K562 (cell line): ENCODE measurements around the gene LMCD1. TPM values are rescaled to one million over a fixed set of nuclear protein-coding genes. Genes with fewer than 3 reads are reported as not detected.

Experiments
- ATAC-seq: fragments of 200-7000 bp; cut with Tn5 transposase; 3 replicates; pipeline ENCODE4 v1.9.1; 2020; ENCODE audit warnings: moderate library complexity
- BruUV-seq: library from RNA; stranded (reverse); fragments of 400-500 nt; replicated peaks from 2 replicates; lab custom pipeline; 2021; lab: Mats Ljungman, UMichigan
- CTCF ChIA-PET: fragments of 300-600 bp; formaldehyde crosslinking; extraction: SDS; loops from one replicate; lab custom pipeline; 2021; ENCODE audit warnings: low intra/inter-chr PET ratio; lab: Yijun Ruan, JAX
- POLR2A ChIA-PET: fragments of 300-600, 350-650 bp; sonication (Branson Sonifier 250); formaldehyde crosslinking; extraction: SDS; loops from one replicate; lab custom pipeline; 2021; ENCODE audit warnings: antibody characterized with exemption, inconsistent platforms; lab: Yijun Ruan, JAX
- DNase-seq, 4 experiments: peaks; one replicate each; pipeline versions ENCODE4 v3.0.0 to v3.0.0-alpha.2; 2011 to 2018; ENCODE audit warnings: low spot score in 3 of 4, mixed read lengths in 3 of 4; ENCODE audit errors: extremely low read depth in 1 of 4
- FAIRE-seq: peaks from 2 replicates; lab custom pipeline; 2011; peaks lifted over from hg19 to GRCh38; lab: Jason Lieb, UNC
- H2AFZ ChIP-seq: 2 replicates; pipeline ENCODE4 v1.6.0; 2011; ENCODE audit warnings: low read depth, low read length, control low read depth, inconsistent platforms
- H3K27ac ChIP-seq: fragments of 200-600 bp; 3 replicates; pipeline ENCODE4 v1.8.0; 2011; ENCODE audit warnings: low read depth, mild to moderate bottlenecking, control low read depth, inconsistent platforms, low read length, moderate library complexity, mixed read lengths; ENCODE audit errors: extremely low read depth
- H3K27me3 ChIP-seq, 2 experiments: fragments of 300-600 bp in 1 of 2; 2 replicates in 1 of 2; 3 replicates in 1 of 2; pipeline versions ENCODE4 v1.6.0 to v1.8.0; 2011; ENCODE audit warnings: inconsistent platforms in 2 of 2, low read length in 2 of 2, mild to moderate bottlenecking in 1 of 2, mixed read lengths in 1 of 2, moderate library complexity in 1 of 2; ENCODE audit not compliant: control insufficient read depth in 2 of 2, insufficient read depth in 2 of 2
- H3K36me3 ChIP-seq: fragments of 300-600 bp; 3 replicates; pipeline ENCODE4 v1.8.0; 2011; ENCODE audit warnings: mild to moderate bottlenecking, low read length, inconsistent platforms; ENCODE audit not compliant: control insufficient read depth, insufficient read depth
- H3K4me1 ChIP-seq, 2 experiments: fragments of 200-600 bp in 1 of 2; replicated peaks in 1 of 2; 2 replicates in 1 of 2; 3 replicates in 1 of 2; pipeline versions ENCODE4 v1.5.1 to v1.8.0; 2011; ENCODE audit warnings: inconsistent platforms in 2 of 2, low read length in 2 of 2, mild to moderate bottlenecking in 1 of 2, mixed read lengths in 1 of 2, moderate library complexity in 1 of 2; ENCODE audit not compliant: control insufficient read depth in 2 of 2, insufficient read depth in 2 of 2
- H3K4me2 ChIP-seq: 2 replicates; pipeline ENCODE4 v1.6.1; 2011; ENCODE audit warnings: low read length, control low read depth, inconsistent platforms, mixed read lengths; ENCODE audit not compliant: insufficient read depth
- H3K4me3 ChIP-seq: fragments of 200-600 bp; sonication (generic), shearing (Covaris generic); 2 replicates; pipeline ENCODE4 v1.5.1; 2016; ENCODE audit warnings: control low read depth, inconsistent platforms
- H3K79me2 ChIP-seq: fragments of 200-600 bp; 3 replicates; pipeline ENCODE4 v1.8.0; 2011; ENCODE audit warnings: low read length, inconsistent platforms; ENCODE audit not compliant: control insufficient read depth, insufficient read depth
- H3K9ac ChIP-seq, 2 experiments: 2 replicates each; pipeline versions ENCODE4 v1.6.0 to v1.6.1; 2011; ENCODE audit warnings: low read depth in 2 of 2, low read length in 2 of 2, control low read depth in 1 of 2, inconsistent platforms in 1 of 2, mild to moderate bottlenecking in 1 of 2, mixed read lengths in 1 of 2; ENCODE audit not compliant: insufficient read depth in 1 of 2
- H3K9me1 ChIP-seq: one replicate; pipeline ENCODE4 v1.6.0; 2011; ENCODE audit warnings: inconsistent platforms, mild to moderate bottlenecking, low read length, moderate library complexity; ENCODE audit not compliant: control insufficient read depth, insufficient read depth
- H3K9me3 ChIP-seq: replicated peaks from 2 replicates; pipeline ENCODE4 v1.5.1; 2011; ENCODE audit warnings: low read depth, low read length, inconsistent platforms; ENCODE audit not compliant: control insufficient read depth, insufficient read depth
- H4K20me1 ChIP-seq: replicated peaks from 2 replicates; pipeline ENCODE4 v1.6.1; 2011; ENCODE audit warnings: low read length, inconsistent platforms, mixed read lengths; ENCODE audit not compliant: control insufficient read depth, insufficient read depth
- CTBP1 ChIP-seq: fragments of 450-650 bp; IDR thresholded peaks from 2 replicates; pipeline ENCODE4 v1.6.1; 2016; ENCODE audit warnings: borderline replicate concordance
- HMG20A ChIP-seq: fragments of 450-650 bp; formaldehyde crosslinking; conservative IDR thresholded peaks from 2 replicates; pipeline ENCODE4 v1.4.0; 2020; ENCODE audit warnings: mild to moderate bottlenecking, mixed read lengths
- HNRNPLL ChIP-seq: fragments of 200-400 bp; formaldehyde crosslinking; IDR thresholded peaks from 2 replicates; pipeline ENCODE4 v1.6.1; 2017; ENCODE audit warnings: low read length, low read depth, mild to moderate bottlenecking; ENCODE audit not compliant: poor library complexity, severe bottlenecking
- IFI16 ChIP-seq: fragments of 250-450 bp; sonication (Bioruptor Pico); IDR thresholded peaks from 2 replicates; pipeline ENCODE4 v2.1.2; 2022; ENCODE audit warnings: mild to moderate bottlenecking, inconsistent platforms
- MEF2A ChIP-seq: IDR thresholded peaks from 2 replicates; pipeline ENCODE4 v1.6.1; 2011; ENCODE audit warnings: low read depth, mild to moderate bottlenecking, low read length, moderate library complexity; ENCODE audit not compliant: control insufficient read depth
- MTF1 ChIP-seq: fragments of 250-450 bp; sonication (Bioruptor Pico); IDR thresholded peaks from 2 replicates; pipeline ENCODE4 v1.9.0; 2021; ENCODE audit warnings: moderate library complexity, mild to moderate bottlenecking, inconsistent platforms, borderline replicate concordance
- WGBS: fragments of 100-300 bp; shearing (Covaris generic); methylation state at CpG from one replicate; pipeline ENCODE4 v1.1.6; 2016; ENCODE audit warnings: low coverage, mixed read lengths; ENCODE audit not compliant: insufficient coverage; ENCODE audit errors: missing lambda C conversion rate; 5-methylcytosine and 5-hydroxymethylcytosine counted together
- in situ Hi-C: fragments of 300-500 bp; cut with MboI; formaldehyde crosslinking; loops from 4 replicates; pipeline ENCODE4 v1.15.0; 2018; ENCODE audit warnings: inconsistent platforms, mixed read lengths
- intact Hi-C: fragments of 100-400 bp; cut with micrococcal nuclease; formaldehyde crosslinking; loops from 2 replicates; pipeline ENCODE4 v1.14.2; 2022
- polyA plus RNA-seq, 8 experiments: library from polyadenylated mRNA; depleted of rRNA in 4 of 8; stranded (reverse) in 5 of 8; unstranded in 3 of 8; fragments of >200 nt; fragmentation: Nextera tagmentation in 2 of 8; fragmentation: Illumina TruSeq in 1 of 8; extraction: Ambion mirVana in 2 of 8; extraction: Trizol in 1 of 8; gene quantifications; 2 replicates each; pipeline versions ENCODE4 v1.2.1 to v1.2.3, GENCODE V29; 2011 to 2014; ENCODE audit warnings: inconsistent platforms in 1 of 8, missing spikeins in 1 of 8
- total RNA-seq, 7 experiments: library from RNA; depleted of rRNA in 6 of 7; stranded (reverse); fragments of >200 nt in 6 of 7; fragmentation: Illumina TruSeq in 2 of 7; extraction: Trizol in 2 of 7; gene quantifications; 2 replicates each; pipeline versions ENCODE4 v1.2.1 to v1.2.3, GENCODE V29; 2011 to 2021; ENCODE audit warnings: low replicate concordance in 1 of 7
- TF ChIP-seq, protein P1 (sequence below), 2 experiments: fragments of 450-650 bp in 1 of 2; IDR thresholded peaks; 2 replicates each; pipeline ENCODE4 v1.6.1; 2011 to 2017; ENCODE audit warnings: low read depth in 2 of 2, antibody characterized with exemption in 1 of 2, borderline replicate concordance in 1 of 2, low read length in 1 of 2, mild to moderate bottlenecking in 1 of 2, mixed read lengths in 1 of 2; ENCODE audit not compliant: control insufficient read depth in 1 of 2
- TF ChIP-seq, protein P2 (sequence below): fragments of 250-450 bp; sonication (Bioruptor Pico); IDR thresholded peaks from 2 replicates; pipeline ENCODE4 v1.5.0; 2020; ENCODE audit warnings: mild to moderate bottlenecking, borderline replicate concordance

The LMCD1 gene
- total and polyA plus RNA-seq, 9 of the 15 experiments (the other 6 are each of a cell fraction or from before 2014, with no cell fraction given) = 0.60 TPM; not detected in 8

DNA sequence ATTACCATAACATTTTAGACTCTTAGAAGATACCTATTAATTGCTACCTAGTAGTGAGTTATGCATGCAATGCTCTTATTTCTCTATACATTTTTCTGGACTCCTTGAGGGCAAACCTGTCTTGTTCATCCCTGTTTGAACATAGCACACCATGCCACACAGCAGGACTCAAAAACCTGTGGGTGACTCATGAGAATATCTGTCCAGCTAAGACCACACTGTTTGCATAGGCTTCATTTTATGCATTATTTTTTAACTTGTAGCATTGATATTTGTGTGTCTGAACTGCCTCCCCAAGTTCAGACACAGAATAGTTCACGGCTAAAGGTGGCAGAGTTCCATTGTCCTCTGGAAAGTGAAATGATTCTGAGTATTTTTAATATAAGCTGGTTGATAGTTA, 1.8 kb downstream of the LMCD1 start:
- no TSS peak for BruUV-seq
- ATAC-seq (no peak), FAIRE-seq (no peak), DNase-seq (no peak)
- 0 out of 5 replicates have a peak, but pooled peaks cover 0 to 5% of the 10 kb centered on the region in 2 experiments for H3K27me3 ChIP-seq
- H2AFZ ChIP-seq = no peak overlapping the region
- no peak overlapping the region for H3K9ac ChIP-seq
- intact Hi-C loops = no loop called here
- POLR2A ChIA-PET = interaction anchor here (0.5 to 1.4 kb wide), 2 partner anchors 9 to 79 kb away, joined by 3 read pairs; no protein-coding TSS in a partner anchor
- H3K27ac ChIP-seq = no peak overlapping the region
- no peak overlapping the region for H3K4me3 ChIP-seq
- H3K9me1 ChIP-seq = no peaks in the 10 kb centered on the region
- no peaks in the 10 kb centered on the region for H4K20me1 ChIP-seq
- H3K4me2 ChIP-seq = no peak overlapping the region
- in situ Hi-C loops = no loop called here
- no peaks in the 10 kb centered on the region for H3K36me3 ChIP-seq
- no peaks in the 10 kb centered on the region for H3K79me2 ChIP-seq
- no peak for TF ChIP-seq MTF1
- no peak for TF ChIP-seq IFI16
- no peak for TF ChIP-seq MEF2A
- no peaks in the 10 kb centered on the region for H3K9me3 ChIP-seq
- CTCF ChIA-PET = no interaction called here
- 0% methylated on average over 1 of the region's 1 CpG for WGBS
- peaks cover 0 to 7% of the 10 kb centered on the region in 2 experiments; a peak in 2 of 5 replicates for H3K4me1 ChIP-seq

DNA sequence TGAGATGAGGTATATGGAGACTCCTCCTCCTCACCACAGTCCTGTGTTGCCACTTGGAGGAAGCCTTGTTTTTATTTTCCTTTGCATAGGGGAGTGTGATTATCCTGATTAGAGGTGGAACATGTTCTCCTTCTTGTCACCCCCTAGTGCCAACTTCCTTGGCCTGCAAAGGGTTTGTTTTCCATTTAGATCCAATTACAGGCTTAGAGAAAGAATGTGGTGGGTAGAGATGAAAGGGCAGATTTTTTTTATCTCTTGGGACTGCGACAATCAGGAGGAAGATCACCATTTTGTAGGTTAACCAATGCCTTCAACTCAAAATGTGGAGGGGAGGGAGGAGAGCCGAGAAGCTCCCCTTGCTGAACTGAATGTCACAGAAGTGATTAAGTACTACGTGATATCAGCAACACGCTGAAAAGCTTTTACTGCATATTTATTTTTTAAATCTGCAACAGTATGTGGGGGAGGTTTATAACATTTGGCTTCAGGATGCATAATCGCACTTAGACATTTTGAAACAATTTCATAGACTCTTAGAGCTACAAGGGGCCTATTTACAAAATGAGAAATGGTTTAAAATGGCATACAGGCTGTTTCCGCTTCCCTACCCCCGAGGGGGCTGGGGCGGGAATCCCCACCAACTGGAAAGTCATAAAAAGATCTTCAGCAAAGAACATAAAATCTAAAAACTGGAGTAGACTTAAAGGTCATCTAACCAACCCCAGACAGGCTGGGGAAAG, 2.4 kb downstream of the LMCD1 start:
- CTCF ChIA-PET = no interaction called here
- in situ Hi-C loops (no loop called here), intact Hi-C loops (no loop called here)
- no peak overlapping the region for H3K27ac ChIP-seq
- H3K27me3 ChIP-seq = 0 out of 5 replicates have a peak, but pooled peaks cover 0 to 5% of the 10 kb centered on the region in 2 experiments
- no peak overlapping the region for H3K4me2 ChIP-seq
- TF ChIP-seq HMG20A (no peak), HNRNPLL (no peak), CTBP1 (no peak)
- TF ChIP-seq, protein P1, sequence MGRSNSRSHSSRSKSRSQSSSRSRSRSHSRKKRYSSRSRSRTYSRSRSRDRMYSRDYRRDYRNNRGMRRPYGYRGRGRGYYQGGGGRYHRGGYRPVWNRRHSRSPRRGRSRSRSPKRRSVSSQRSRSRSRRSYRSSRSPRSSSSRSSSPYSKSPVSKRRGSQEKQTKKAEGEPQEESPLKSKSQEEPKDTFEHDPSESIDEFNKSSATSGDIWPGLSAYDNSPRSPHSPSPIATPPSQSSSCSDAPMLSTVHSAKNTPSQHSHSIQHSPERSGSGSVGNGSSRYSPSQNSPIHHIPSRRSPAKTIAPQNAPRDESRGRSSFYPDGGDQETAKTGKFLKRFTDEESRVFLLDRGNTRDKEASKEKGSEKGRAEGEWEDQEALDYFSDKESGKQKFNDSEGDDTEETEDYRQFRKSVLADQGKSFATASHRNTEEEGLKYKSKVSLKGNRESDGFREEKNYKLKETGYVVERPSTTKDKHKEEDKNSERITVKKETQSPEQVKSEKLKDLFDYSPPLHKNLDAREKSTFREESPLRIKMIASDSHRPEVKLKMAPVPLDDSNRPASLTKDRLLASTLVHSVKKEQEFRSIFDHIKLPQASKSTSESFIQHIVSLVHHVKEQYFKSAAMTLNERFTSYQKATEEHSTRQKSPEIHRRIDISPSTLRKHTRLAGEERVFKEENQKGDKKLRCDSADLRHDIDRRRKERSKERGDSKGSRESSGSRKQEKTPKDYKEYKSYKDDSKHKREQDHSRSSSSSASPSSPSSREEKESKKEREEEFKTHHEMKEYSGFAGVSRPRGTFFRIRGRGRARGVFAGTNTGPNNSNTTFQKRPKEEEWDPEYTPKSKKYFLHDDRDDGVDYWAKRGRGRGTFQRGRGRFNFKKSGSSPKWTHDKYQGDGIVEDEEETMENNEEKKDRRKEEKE (IDR thresholded peaks at IDR 0.05; ENCODE audit: borderline replicate concordance in 1 of 2, control insufficient read depth in 1 of 2, low read depth in 2 of 2, low read length in 1 of 2) = no peak
- TF ChIP-seq, protein P2, sequence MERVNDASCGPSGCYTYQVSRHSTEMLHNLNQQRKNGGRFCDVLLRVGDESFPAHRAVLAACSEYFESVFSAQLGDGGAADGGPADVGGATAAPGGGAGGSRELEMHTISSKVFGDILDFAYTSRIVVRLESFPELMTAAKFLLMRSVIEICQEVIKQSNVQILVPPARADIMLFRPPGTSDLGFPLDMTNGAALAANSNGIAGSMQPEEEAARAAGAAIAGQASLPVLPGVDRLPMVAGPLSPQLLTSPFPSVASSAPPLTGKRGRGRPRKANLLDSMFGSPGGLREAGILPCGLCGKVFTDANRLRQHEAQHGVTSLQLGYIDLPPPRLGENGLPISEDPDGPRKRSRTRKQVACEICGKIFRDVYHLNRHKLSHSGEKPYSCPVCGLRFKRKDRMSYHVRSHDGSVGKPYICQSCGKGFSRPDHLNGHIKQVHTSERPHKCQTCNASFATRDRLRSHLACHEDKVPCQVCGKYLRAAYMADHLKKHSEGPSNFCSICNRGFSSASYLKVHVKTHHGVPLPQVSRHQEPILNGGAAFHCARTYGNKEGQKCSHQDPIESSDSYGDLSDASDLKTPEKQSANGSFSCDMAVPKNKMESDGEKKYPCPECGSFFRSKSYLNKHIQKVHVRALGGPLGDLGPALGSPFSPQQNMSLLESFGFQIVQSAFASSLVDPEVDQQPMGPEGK = no peak
- DNase-seq (no peak), FAIRE-seq (no peak), ATAC-seq (no peak)
- no peaks in the 10 kb centered on the region for H3K79me2 ChIP-seq
- H3K9me3 ChIP-seq = no peaks in the 10 kb centered on the region
- BruUV-seq = no TSS peak
- no peak overlapping the region for H3K9ac ChIP-seq
- H3K9me1 ChIP-seq = no peaks in the 10 kb centered on the region
- 2% methylated on average over 8 of the region's 8 CpGs for WGBS
- no peaks in the 10 kb centered on the region for H3K36me3 ChIP-seq
- POLR2A ChIA-PET = interaction anchor here (0.5 to 2.2 kb wide), 3 partner anchors 9 to 78 kb away, joined by 3 to 5 read pairs (median 3); no protein-coding TSS in a partner anchor
- peaks cover 0 to 7% of the 10 kb centered on the region in 2 experiments; a peak in 2 of 5 replicates for H3K4me1 ChIP-seq
- H4K20me1 ChIP-seq = no peaks in the 10 kb centered on the region
- no peak overlapping the region for H3K4me3 ChIP-seq
- H2AFZ ChIP-seq = no peak overlapping the region
